ENCODE measurements around the gene GLTP. TPM values are rescaled to one million over a fixed set of nuclear protein-coding genes. Genes with fewer than 3 reads are reported as not detected.
"Not testable (repeated sequence)": the region's sequence is repeated elsewhere in the genome, so short reads cannot be mapped to it uniquely, and the experiment has no call there.

Gene GLTP
- 8.8 TPM for total RNA-seq

GRCh38 chr12:109880043-109880931 lies at the start of gene GLTP:
TSS of gene GLTP (minus strand) at chr12:109880541. CDS start at chr12:109880374, 167 bp downstream.
- ATAC-seq (peak; percentile 99), DNase-seq (ENCODE audit: low spot score) (peak; percentile 89)

DNA sequence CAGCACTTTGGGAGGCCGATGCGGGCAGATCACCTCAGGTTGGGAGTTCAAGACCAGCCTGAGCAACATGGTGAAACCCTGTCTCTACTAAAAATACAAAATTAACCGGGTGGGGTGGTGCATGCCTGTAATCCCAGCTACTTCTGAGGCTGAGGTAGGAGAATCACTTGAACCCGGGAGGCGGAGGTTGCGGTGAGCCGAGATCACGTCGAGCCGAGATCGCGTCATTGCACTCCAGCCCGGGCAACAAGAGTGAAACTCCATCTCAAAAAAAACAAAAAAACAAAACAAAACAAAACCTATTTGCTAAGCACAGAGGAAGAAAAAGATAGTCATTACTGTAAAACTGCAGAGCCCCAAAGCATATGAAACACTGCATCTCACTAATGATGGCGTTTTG lies 49.0 kb upstream of the GLTP start:
- DNase-seq (ENCODE audit: low spot score); ATAC-seq: not testable (repeated sequence)

GRCh38 chr12:109928058-109928656 lies 47.8 kb upstream of the GLTP start:
- ATAC-seq (no peak), DNase-seq (ENCODE audit: low spot score) (no peak)

- ATAC-seq (peak; percentile 87), DNase-seq (ENCODE audit: low spot score) (no peak)
Measured at GRCh38 chr12:109927622-109928021, 47.3 kb upstream of the GLTP start.

DNA sequence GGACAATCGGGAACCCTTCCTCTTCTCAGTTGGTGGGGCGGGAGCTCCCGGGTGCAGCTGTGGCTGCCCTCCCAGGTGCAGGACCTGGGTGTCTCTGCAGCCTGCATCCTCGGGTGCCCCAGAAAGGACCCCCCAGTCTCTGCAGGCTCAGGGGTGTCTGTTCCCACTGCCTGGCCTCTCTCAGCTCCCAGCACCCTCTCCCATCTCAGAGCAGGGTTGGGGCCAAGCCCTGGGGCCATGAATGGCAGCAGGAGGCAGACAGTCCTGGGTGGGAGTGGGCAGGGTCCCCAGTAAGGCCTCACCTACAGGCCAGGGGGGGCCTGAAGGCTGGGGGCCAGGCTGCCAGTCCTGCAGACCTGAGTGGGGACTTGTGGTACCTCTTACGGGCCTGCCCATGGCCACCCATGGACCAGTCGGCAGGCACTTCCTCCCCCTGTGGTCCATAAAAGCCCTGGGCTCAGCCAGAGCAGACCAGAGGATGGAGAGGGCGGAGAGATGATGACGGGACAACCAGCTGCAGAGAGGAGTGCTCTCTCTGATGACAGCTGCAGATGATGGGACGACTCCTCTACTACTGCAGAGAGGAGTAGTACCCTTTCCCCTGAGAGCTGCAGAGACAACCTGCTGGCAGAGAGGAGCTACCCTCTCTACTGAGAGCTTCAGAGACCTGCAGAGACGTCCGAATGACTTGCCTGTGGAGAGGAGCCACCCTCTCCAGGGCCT lies 46.3 kb upstream of the GLTP start:
- DNase-seq (ENCODE audit: low spot score) = no peak

GRCh38 chr12:109926016-109926415 lies 45.7 kb upstream of the GLTP start:
- no peak for DNase-seq (ENCODE audit: low spot score)
- ATAC-seq = no peak

More for the DNA sequence above, 46.3 kb upstream of the GLTP start:
- ATAC-seq = no peak

GRCh38 chr12:109925185-109925840 lies 45.0 kb upstream of the GLTP start:
- no peak for ATAC-seq
- no peak for DNase-seq (ENCODE audit: low spot score)

DNA sequence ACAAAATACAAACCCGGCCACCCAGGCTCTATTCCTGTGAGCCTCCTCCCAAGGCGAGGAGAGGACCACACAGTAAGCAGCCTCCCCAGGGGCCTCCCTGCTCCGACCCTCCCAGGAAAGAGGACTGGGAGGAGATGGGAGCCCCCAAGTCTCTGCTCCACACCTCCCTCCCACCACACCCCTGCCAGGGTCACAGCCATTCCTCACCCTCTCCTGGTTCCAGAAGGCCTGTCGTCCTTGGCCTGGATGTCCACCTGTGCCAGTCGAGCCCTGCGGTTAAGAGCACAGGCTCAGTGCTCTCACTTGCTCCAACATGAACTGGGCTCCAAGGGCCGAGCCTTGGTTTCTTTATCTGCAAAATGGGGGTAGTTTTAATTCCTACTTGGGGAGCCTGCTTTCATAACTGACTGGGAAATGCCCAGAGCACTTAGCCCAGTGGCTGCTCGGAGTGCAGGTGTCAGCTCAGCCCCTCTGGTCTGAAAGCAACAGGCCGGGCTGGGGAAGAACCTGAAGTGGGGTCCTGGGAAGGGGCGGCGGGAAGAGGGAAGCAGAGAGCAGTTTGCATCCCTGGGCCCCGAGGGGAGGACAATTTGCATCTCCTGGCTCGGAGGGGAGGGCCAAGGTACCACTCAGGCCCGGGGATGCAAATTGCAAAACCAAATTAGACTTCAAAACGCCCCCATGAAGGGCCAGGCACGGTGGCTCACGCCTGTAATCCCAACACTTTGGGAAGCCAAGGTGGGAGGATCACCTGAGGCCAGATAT lies 43.3 kb upstream of the GLTP start:
- DNase-seq (ENCODE audit: low spot score) (no peak), ATAC-seq (no peak)

GRCh38 chr12:109923038-109923437 lies 42.7 kb upstream of the GLTP start:
- no peak for ATAC-seq
- DNase-seq (ENCODE audit: low spot score) = no peak

GRCh38 chr12:109921982-109922381 lies 41.6 kb upstream of the GLTP start:
- DNase-seq (ENCODE audit: low spot score) = no peak
- ATAC-seq = no peak

DNA sequence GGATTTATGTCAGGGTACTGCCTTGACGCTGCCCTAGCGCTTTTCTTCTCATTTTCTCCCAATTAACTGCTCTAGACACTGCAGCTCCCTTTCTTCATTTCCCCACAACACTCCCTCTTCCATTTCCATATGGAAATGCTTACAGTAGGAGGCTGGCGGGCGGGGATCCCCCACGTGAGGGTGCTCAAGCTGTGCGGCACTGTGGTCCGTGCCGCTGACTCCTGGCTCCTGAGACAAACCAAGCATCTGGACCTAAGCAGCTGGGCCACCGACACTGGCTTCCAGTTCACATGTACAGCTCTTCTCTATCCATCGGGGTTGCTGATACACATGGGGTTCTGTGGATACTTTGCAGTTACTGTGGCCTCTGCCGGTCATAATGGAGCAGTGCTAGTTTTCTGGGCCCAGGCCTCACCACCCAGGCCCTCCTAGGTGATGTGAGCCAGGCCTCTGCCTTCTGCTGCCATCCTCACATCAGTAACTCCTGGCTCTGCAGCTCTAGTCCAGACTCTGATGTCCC lies 40.0 kb upstream of the GLTP start:
- DNase-seq (ENCODE audit: low spot score) = no peak
- ATAC-seq = no peak

DNA sequence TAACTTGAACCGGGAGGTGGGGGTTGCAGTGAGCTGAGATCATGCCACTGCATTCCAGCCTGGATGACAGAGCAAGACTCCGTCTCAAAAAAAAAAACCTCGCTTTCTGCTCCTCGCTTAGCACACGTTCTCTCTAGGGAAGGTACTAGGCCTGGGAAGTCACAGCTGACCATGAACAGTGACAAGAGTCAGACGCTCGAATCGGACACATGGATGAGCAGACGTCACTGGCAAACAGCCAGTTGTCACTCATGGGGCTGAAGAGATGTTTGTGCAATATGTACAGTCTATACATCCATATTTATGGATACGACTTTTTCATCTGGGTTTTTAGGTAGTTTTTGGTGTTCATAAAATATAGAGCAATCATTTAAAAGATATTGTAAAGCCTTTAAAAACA lies 39.1 kb upstream of the GLTP start:
- no peak for ATAC-seq
- DNase-seq (ENCODE audit: low spot score) = no peak

GRCh38 chr12:109916045-109916444 lies 35.7 kb upstream of the GLTP start:
- ATAC-seq = no peak
- DNase-seq (ENCODE audit: low spot score) = no peak

- no peak for ATAC-seq
Measured at GRCh38 chr12:109915171-109916040, 35.1 kb upstream of the GLTP start.

GRCh38 chr12:109914461-109914860 lies 34.1 kb upstream of the GLTP start:
- DNase-seq (ENCODE audit: low spot score) = no peak
- ATAC-seq = no peak

More at GRCh38 chr12:109915171-109916040, 35.1 kb upstream of the GLTP start:
- no peak for DNase-seq (ENCODE audit: low spot score)

GRCh38 chr12:109912855-109913321 lies 32.5 kb upstream of the GLTP start:
- DNase-seq (ENCODE audit: low spot score) = no peak
- no peak for ATAC-seq

DNA sequence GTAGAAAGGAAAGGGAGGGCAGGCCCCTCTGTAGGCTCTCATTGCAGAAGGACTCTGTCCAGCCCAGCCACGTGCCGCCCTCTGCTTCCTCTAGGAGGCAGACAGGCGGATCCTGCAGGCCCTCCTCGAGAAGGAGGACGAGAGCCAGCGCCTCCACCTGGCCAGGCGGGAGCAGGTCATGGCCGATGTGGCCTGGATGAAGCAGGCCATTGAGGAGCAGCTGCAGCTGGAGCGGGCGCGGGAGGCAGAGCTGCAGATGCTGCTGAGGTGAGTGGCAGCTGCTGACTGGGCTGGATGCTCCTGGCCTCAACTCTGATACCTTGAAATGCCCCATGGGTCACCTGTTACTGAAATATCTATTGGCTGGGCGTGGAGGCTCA lies 30.6 kb upstream of the GLTP start:
- no peak for DNase-seq (ENCODE audit: low spot score)
- ATAC-seq = peak; percentile 74

- DNase-seq (ENCODE audit: low spot score) (no peak), ATAC-seq (peak; percentile 86)
Measured at GRCh38 chr12:109910254-109910968, 30.1 kb upstream of the GLTP start.

Measured in left lobe of liver (tissue), 2 donors.